Panc1 (cell line): ENCODE results near the gene SERTM2.

ENCODE experiments used
- CTCF ChIP-seq: fragments of 450-650 bp; IDR thresholded peaks from 2 replicates; pipeline ENCODE4 v1.5.1; 2017; ENCODE audit warnings: mild to moderate bottlenecking
- POLR2AphosphoS5 ChIP-seq: IDR thresholded peaks from 2 replicates; pipeline ENCODE4 v1.6.1; 2012; ENCODE audit warnings: mild to moderate bottlenecking, low read depth, low read length, moderate library complexity
- REST ChIP-seq, 2 experiments: IDR thresholded peaks; 2 replicates each; pipeline ENCODE4 v1.6.1; 2011 to 2012; ENCODE audit warnings: low read depth in 2 of 2, control low read depth in 1 of 2, low read length in 1 of 2, mild to moderate bottlenecking in 1 of 2, moderate library complexity in 1 of 2; ENCODE audit not compliant: insufficient read depth in 1 of 2
- SIN3A ChIP-seq: IDR thresholded peaks from 2 replicates; pipeline ENCODE4 v1.6.1; 2012; ENCODE audit warnings: low read depth, mild to moderate bottlenecking, low read length, moderate library complexity, borderline replicate concordance; ENCODE audit not compliant: insufficient read depth

- TF ChIP-seq CTCF: no peak
- no peak for TF ChIP-seq SIN3A
- no peak for TF ChIP-seq REST (IDR thresholded peaks at IDR 0.05; ENCODE audit: insufficient read depth in 1 of 2, low read depth in 2 of 2, low read length in 1 of 2)
- no peak for TF ChIP-seq POLR2AphosphoS5
Measured at GRCh38 chrX:111490688-111491087, 20.8 kb upstream of the SERTM2 start.
